Type B pancreatic cell (in vitro differentiated cells): Measurements from ENCODE around the gene COA1. TPM values are rescaled to one million over a fixed set of nuclear protein-coding genes. Genes with fewer than 3 reads are reported as not detected.
"Not testable (repeated sequence)": the region's sequence is repeated elsewhere in the genome, so short reads cannot be mapped to it uniquely, and the experiment has no call there.

Source experiments
- DNase-seq: peaks from one replicate; pipeline ENCODE4 v3.0.0; 2021; ENCODE audit warnings: mixed read lengths; ENCODE audit not compliant: unreplicated experiment; ENCODE audit errors: extremely low spot score
- H3K27ac Mint-ChIP-seq: 2 replicates; pipeline ENCODE4 v1.8.0; 2021; ENCODE audit warnings: mild to moderate bottlenecking, mixed read lengths
- H3K27me3 Mint-ChIP-seq: 2 replicates; pipeline ENCODE4 v1.8.0; 2021; ENCODE audit warnings: mixed read lengths
- H3K36me3 Mint-ChIP-seq: 2 replicates; pipeline ENCODE4 v1.8.0; 2021; ENCODE audit warnings: mixed read lengths
- H3K4me1 Mint-ChIP-seq: one replicate; pipeline ENCODE4 v1.8.0; 2021; ENCODE audit warnings: mixed read lengths; ENCODE audit not compliant: unreplicated experiment
- H3K4me3 Mint-ChIP-seq: 2 replicates; pipeline ENCODE4 v1.8.0; 2021; ENCODE audit warnings: mild to moderate bottlenecking, mixed read lengths
- H3K9me3 Mint-ChIP-seq: 2 replicates; pipeline ENCODE4 v1.8.0; 2021; ENCODE audit warnings: mixed read lengths
- CTCF ChIP-seq: fragments of 200-600 bp; sonication (generic); conservative IDR thresholded peaks from 2 replicates; pipeline ENCODE4 v1.5.0; 2021; ENCODE audit warnings: antibody characterized with exemption, mild to moderate bottlenecking
- total RNA-seq: library from RNA; stranded (reverse); gene quantifications from 2 replicates; pipeline ENCODE4 v1.2.1, GENCODE V29; 2021; ENCODE audit warnings: low replicate concordance

The COA1 gene
- total RNA-seq, 1 donor from 2014 or later: 75.3 TPM

DNA sequence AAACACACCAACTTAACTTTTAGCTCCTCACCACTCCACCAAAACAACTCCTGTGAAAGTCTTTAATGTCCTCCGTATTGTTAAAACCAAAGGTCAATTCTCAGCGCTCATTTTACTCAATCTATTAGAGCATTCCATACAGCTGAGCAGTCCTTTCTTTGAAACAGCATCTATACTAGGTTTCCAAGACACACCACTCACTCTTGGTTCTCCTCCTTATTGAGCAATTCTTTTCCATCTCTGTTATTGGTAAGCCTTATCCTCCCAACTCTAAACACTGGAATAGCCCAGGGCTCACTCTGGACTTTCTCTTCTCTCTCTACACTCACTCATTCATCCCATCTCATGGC is 34.9 kb downstream of the COA1 start:
- no peaks in the 10 kb centered on the region for H3K9me3 Mint-ChIP-seq
- no peak overlapping the region for H3K4me3 Mint-ChIP-seq
- TF ChIP-seq CTCF: no peak
- DNase-seq: no peak
- H3K36me3 Mint-ChIP-seq: no peaks in the 10 kb centered on the region
- H3K27me3 Mint-ChIP-seq: no peaks in the 10 kb centered on the region
- no peaks in the 10 kb centered on the region for H3K4me1 Mint-ChIP-seq
- no peak overlapping the region for H3K27ac Mint-ChIP-seq

DNA sequence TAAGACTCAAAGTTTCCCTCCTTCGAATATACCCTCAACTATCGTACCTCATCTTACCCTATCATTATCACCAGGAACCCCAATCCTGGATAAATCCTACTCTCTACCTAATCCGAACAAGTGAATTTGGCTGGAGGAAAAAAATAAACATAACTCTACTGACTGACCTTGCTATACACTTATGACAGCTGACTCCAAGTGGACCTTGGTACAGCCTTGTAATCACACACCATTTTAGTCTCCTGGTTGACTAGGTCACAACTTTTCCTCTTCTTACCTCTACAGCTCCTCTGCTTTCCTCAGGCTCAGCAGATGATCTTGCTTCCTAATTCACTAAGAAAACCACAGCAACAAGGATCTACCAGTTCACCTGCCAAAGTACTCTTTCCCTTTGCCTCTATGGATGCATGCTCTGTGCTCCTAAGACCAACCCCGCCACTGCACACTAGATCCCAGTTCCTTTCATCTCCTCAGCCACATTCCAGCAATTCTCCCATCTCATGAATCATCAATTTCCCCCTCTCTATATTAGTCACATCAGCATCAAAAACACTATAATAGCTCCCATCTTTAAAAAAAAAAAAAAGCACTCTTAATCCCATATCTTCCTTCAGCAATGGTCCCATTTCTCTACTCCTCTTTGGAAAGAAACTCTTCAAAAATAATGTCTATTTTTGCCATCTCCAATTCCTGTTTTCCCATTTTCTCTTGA is 35.5 kb downstream of the COA1 start:
- TF ChIP-seq CTCF: no peak
- no peaks in the 10 kb centered on the region for H3K36me3 Mint-ChIP-seq
- DNase-seq: no peak

DNA sequence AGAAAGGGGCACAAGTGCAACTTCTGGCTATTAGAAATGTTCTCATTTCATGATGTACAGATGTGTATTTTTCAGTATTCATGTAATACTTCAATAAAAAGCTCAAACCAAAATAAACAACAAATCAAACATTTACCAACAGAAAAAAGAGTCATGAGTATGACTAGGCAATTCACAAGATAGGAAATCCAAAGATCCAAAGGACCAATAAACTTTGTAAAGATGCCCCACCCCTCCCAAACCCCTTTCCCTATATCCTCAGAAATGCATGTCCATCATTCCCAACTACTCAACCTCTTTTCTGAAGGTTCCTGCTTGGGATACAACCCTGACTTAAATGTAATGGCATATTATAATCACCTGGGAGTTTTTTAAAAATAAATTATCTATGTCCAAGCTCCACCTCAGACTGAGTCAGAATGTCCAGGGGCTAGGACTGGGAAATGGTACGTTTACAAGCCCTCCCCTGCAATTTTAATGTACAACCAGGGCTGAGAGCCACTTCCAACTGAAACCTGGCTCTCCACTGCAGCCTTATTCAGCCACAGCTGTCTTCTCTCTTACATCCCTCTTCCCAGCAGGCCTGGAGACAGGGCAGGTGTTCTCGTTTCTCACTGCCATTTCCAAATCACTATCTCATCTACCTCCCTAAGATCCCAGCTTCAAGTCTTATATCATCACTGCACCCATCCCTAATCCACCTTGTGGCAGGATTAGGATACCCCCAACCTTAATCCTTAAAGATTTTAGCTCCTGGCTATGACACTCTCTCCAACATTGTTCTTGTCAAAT is 36.5 kb downstream of the COA1 start:
- Mint-ChIP-seq H3K36me3 (peaks cover 8% of the 10 kb centered on the region), H3K4me1 (no peaks in the 10 kb centered on the region), H3K4me3 (no peak overlapping the region), H3K27me3 (no peaks in the 10 kb centered on the region), H3K9me3 (peaks cover 4% of the 10 kb centered on the region), H3K27ac (no peak overlapping the region)
- TF ChIP-seq CTCF: no peak
- DNase-seq: no peak

More for the DNA sequence above, 35.5 kb downstream of the COA1 start:
- H3K27ac Mint-ChIP-seq: no peak overlapping the region
- H3K4me3 Mint-ChIP-seq: no peak overlapping the region
- no peaks in the 10 kb centered on the region for H3K27me3 Mint-ChIP-seq
- H3K9me3 Mint-ChIP-seq: no peaks in the 10 kb centered on the region
- no peaks in the 10 kb centered on the region for H3K4me1 Mint-ChIP-seq

- no peaks in the 10 kb centered on the region for H3K27me3 Mint-ChIP-seq
- no peak overlapping the region for H3K4me3 Mint-ChIP-seq
- H3K36me3 Mint-ChIP-seq: peaks cover 14% of the 10 kb centered on the region
- no peak for DNase-seq
- H3K27ac Mint-ChIP-seq: no peak overlapping the region
- H3K4me1 Mint-ChIP-seq: no peaks in the 10 kb centered on the region
- peaks cover 9% of the 10 kb centered on the region for H3K9me3 Mint-ChIP-seq
- no peak for TF ChIP-seq CTCF
Observed at GRCh38 chr7:43691611-43692010, 37.7 kb downstream of the COA1 start.

GRCh38 chr7:43689115-43689514 is 40.2 kb downstream of the COA1 start:
- no peak for DNase-seq
- Mint-ChIP-seq H3K9me3 (peaks cover 15% of the 10 kb centered on the region), H3K36me3 (peaks cover 22% of the 10 kb centered on the region), H3K4me3 (no peak overlapping the region), H3K27me3 (no peaks in the 10 kb centered on the region), H3K27ac (no peak overlapping the region), H3K4me1 (no peaks in the 10 kb centered on the region)
- no peak for TF ChIP-seq CTCF

GRCh38 chr7:43687866-43688265 is 41.5 kb downstream of the COA1 start:
- Mint-ChIP-seq H3K36me3 (peaks cover 28% of the 10 kb centered on the region), H3K9me3 (peaks cover 15% of the 10 kb centered on the region)
- not testable (repeated sequence) for H3K4me1 Mint-ChIP-seq, H3K27ac Mint-ChIP-seq, H3K27me3 Mint-ChIP-seq, H3K4me3 Mint-ChIP-seq, DNase-seq
